Measurements from ENCODE around the gene VAV2. TPM values are rescaled to one million over a fixed set of nuclear protein-coding genes. Genes with fewer than 3 reads are reported as not detected.

Gene VAV2
- total RNA-seq, 2 experiments from 2014 or later: 11.0 to 27.8 TPM

DNA sequence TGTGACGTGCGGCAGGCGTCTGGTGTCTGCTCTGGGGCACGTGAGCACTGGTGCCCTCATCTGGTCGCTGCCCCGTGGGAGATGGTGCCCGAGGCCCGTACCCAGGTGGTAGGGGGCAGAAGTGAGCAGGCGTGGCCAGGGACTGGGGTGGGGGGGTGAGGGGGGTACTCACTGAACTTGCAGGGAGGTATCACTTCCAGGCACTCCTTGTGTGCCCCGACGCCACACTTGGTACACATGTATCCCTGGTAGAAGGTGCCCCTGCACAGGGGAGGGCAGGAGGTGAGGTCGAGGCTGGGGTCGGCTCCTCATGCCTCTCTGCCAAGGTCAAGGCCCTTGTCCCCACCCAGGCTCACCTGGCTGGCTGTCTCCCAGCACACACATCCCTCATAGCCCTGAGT lies 208.8 kb downstream of the VAV2 start:
- Histone ChIP-seq H3K36me3 (ENCODE audit: insufficient read depth, low read length) (peaks cover 5% of the 10 kb centered on the region; the same call in 1 of the 2 replicates), H3K79me2 (ENCODE audit: insufficient read depth, low read depth, low read length) (no peaks in the 10 kb centered on the region), H4K20me1 (ENCODE audit: insufficient read depth, low read length) (no peaks in the 10 kb centered on the region), H3K9me3 (ENCODE audit: low read length) (no peaks in the 10 kb centered on the region), H2AFZ (ENCODE audit: low read length) (no peak overlapping the region), H3K4me2 (ENCODE audit: low read length) (no peak overlapping the region), H3K9me2 (ENCODE audit: insufficient read depth, low read length) (no peaks in the 10 kb centered on the region), H3K4me3 (ENCODE audit: low read depth, low read length, poor library complexity, severe bottlenecking) (no peak overlapping the region), H3K4me1 (ENCODE audit: insufficient read depth, low read length, poor library complexity, severe bottlenecking) (peaks cover 40% of the 10 kb centered on the region), H3K27ac (ENCODE audit: low read depth, low read length, poor library complexity, severe bottlenecking) (no peak overlapping the region)
- intact Hi-C loops (cut with micrococcal nuclease; ENCODE audit: unreplicated experiment): no loop called here
- CTCF ChIA-PET (ENCODE audit: unreplicated experiment): interaction anchor here (0.8 kb wide), 1 partner anchor 151 kb away, joined by 4 read pairs; no protein-coding TSS in a partner anchor
- TF ChIP-seq EZH2phosphoT487 (IDR thresholded peaks at IDR 0.05; ENCODE audit: borderline replicate concordance, low read depth, low read length): no peak
- TF ChIP-seq, protein P1, sequence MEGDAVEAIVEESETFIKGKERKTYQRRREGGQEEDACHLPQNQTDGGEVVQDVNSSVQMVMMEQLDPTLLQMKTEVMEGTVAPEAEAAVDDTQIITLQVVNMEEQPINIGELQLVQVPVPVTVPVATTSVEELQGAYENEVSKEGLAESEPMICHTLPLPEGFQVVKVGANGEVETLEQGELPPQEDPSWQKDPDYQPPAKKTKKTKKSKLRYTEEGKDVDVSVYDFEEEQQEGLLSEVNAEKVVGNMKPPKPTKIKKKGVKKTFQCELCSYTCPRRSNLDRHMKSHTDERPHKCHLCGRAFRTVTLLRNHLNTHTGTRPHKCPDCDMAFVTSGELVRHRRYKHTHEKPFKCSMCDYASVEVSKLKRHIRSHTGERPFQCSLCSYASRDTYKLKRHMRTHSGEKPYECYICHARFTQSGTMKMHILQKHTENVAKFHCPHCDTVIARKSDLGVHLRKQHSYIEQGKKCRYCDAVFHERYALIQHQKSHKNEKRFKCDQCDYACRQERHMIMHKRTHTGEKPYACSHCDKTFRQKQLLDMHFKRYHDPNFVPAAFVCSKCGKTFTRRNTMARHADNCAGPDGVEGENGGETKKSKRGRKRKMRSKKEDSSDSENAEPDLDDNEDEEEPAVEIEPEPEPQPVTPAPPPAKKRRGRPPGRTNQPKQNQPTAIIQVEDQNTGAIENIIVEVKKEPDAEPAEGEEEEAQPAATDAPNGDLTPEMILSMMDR (conservative IDR thresholded peaks at IDR 0.05; ENCODE audit: low read length): no peak; the same call in 1 of the 2 replicates
- POLR2A ChIA-PET: no interaction called here
- BruUV-seq (replicated peaks): no TSS peak
- DNase-seq (ENCODE audit: low spot score): no peak

DNA sequence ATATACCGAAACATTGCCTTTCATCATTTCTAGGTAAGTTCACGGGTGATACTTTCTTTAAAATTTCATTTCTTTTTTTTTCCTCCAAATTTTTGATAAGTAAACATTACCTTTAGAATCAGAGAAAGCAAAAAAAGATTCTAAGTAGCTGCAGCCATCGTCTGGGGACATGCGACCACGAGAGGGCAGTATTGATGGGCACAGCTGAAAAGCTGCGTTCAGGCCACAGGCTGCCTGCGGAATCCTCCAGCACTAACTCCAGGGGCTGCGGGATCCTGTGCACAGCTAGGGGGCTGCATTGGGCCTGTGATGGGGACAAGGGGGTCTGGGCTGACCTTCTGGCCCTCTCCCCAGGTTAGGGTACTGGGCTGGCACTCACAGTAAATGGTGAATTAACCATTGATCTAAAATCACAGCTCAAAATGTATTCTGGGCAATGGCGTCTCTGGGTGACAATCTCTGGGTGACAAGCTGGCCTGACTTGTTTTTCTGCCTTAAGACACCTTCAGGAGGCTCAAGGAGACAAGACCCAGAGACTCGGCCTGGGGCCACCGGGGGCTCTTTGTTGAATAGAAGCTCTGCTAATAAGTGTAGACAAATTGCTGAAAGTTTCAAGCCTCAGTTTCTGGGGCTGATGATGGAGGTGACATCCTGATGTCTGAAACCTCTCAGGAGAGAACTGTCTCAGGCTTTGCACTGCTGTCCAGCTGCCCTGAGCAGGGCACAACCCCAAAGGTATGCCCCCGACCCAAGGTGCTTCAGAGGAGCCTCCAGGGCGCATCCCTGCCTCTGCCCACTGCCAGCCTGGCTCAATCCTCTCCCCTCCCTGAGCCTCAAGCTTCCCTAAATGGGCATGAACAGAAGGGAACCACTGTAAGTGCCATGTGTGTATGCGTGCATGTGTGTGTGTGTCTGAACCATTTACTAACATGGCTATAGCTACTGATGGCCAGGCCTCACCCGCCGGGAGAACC lies 209.7 kb downstream of the VAV2 start:
- Histone ChIP-seq H3K4me3 (ENCODE audit: low read depth, low read length, poor library complexity, severe bottlenecking) (no peak overlapping the region), H3K27ac (ENCODE audit: low read depth, low read length, poor library complexity, severe bottlenecking) (peak overlapping the region; percentile 27), H3K4me2 (ENCODE audit: low read length) (no peak overlapping the region), H3K9me3 (ENCODE audit: low read length) (no peaks in the 10 kb centered on the region), H2AFZ (ENCODE audit: low read length) (no peak overlapping the region), H4K20me1 (ENCODE audit: insufficient read depth, low read length) (no peaks in the 10 kb centered on the region), H3K4me1 (ENCODE audit: insufficient read depth, low read length, poor library complexity, severe bottlenecking) (peaks cover 33% of the 10 kb centered on the region), H3K9me2 (ENCODE audit: insufficient read depth, low read length) (no peaks in the 10 kb centered on the region), H3K79me2 (ENCODE audit: insufficient read depth, low read depth, low read length) (no peaks in the 10 kb centered on the region), H3K36me3 (ENCODE audit: insufficient read depth, low read length) (peaks cover 5% of the 10 kb centered on the region; the same call in 1 of the 2 replicates)
- TF ChIP-seq EZH2phosphoT487 (IDR thresholded peaks at IDR 0.05; ENCODE audit: borderline replicate concordance, low read depth, low read length): no peak
- TF ChIP-seq, protein P1 (conservative IDR thresholded peaks at IDR 0.05; ENCODE audit: low read length): peak; percentile 93
- CTCF ChIA-PET (ENCODE audit: unreplicated experiment): interaction anchor here (0.6 to 2.3 kb wide), 4 partner anchors 43 to 212 kb away, joined by 3 to 5 read pairs (median 4); no protein-coding TSS in a partner anchor
- no TSS peak for BruUV-seq (replicated peaks)
- intact Hi-C loops (cut with micrococcal nuclease; ENCODE audit: unreplicated experiment): loop anchor here (1.0 kb wide), 1 partner anchor 212 kb away; no protein-coding TSS in a partner anchor
- DNase-seq (ENCODE audit: low spot score): peak; percentile 81
- POLR2A ChIA-PET: interaction anchor here (1.1 kb wide), 1 partner anchor 198 kb away, joined by 3 read pairs; no protein-coding TSS in a partner anchor
